Cerebellar cortex (tissue), 1 donor: ENCODE data around the gene OR56A4.
"Not testable (repeated sequence)": the region's sequence is repeated elsewhere in the genome, so short reads cannot be mapped to it uniquely, and the experiment has no call there.

Experiments
- DNase-seq: peaks from one replicate; pipeline ENCODE4 v3.0.0-alpha.2; 2015; ENCODE audit warnings: low spot score

The OR56A4 gene

GRCh38 chr11:5960704-5961320 lies 45.9 kb downstream of the OR56A4 start:
- DNase-seq: not testable (repeated sequence)

GRCh38 chr11:5955586-5955985 lies 51.2 kb downstream of the OR56A4 start:
- no peak for DNase-seq
